Left renal cortex interstitium (tissue), 4 donors: ENCODE data around the gene RYR3. TPM values are rescaled to one million over a fixed set of nuclear protein-coding genes. Genes with fewer than 3 reads are reported as not detected.
"Not testable (repeated sequence)": the region's sequence is repeated elsewhere in the genome, so short reads cannot be mapped to it uniquely, and the experiment has no call there.

Experiments used
- DNase-seq, 4 donors: peaks; one replicate each; pipeline ENCODE4 v3.0.0-alpha.2; 2013; ENCODE audit warnings: low read depth in 4 of 4, low spot score in 2 of 4, missing footprints in 1 of 4
- polyA plus RNA-seq, 4 donors: library from polyadenylated mRNA; unstranded; fragments of 120-200 nt; gene quantifications; one replicate each; pipeline ENCODE4 v1.2.1, GENCODE V29; 2013; ENCODE audit not compliant: insufficient read length in 4 of 4

Gene RYR3
- polyA plus RNA-seq, 4 donors: 2.5 to 16.7 (median 10.1) TPM

GRCh38 chr15:33561407-33561806 is 250.6 kb downstream of the RYR3 start:
- DNase-seq: no peak

- DNase-seq: no peak
Measured at GRCh38 chr15:33561967-33562366, 251.2 kb downstream of the RYR3 start.

DNA sequence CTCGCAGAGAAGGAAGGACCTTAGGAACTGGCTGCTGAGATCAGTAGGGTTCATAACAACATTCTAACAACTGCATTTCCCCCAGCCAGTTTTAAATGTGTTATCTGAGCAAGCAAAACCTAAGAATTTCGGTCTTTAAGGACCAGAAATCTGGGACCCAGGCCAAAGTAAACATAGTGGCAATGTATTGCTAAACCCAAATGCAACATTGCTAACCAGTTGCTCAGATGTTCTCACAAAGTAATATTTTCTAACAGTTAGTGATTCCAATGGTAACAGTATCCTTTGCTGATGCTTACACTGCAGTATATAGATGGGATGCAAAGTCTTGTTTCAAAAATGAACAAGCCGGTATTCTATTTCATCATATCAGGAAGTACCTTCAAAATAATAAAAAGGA is 254.3 kb downstream of the RYR3 start:
- DNase-seq: no peak

DNA sequence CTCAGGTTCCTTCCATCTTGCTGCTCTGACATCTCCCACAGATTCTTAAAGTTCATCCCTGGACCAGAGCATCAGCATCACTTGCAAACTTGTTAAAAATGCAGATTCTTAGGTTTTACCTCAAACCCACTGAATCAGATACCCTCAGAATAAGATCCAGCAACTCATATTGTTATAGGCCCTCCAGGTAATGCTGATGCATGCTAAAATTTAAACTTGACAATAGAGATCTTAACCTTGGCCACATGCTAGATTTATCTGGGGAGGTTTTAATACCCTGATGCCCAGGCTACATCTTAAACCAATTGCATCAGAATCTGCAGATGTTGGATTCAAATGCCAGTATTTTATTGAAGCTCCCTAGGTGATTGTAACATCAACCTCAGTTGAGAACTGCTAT is 256.9 kb downstream of the RYR3 start:
- no peak for DNase-seq

- DNase-seq: no peak
Measured at GRCh38 chr15:33569036-33569435, 258.3 kb downstream of the RYR3 start.

DNA sequence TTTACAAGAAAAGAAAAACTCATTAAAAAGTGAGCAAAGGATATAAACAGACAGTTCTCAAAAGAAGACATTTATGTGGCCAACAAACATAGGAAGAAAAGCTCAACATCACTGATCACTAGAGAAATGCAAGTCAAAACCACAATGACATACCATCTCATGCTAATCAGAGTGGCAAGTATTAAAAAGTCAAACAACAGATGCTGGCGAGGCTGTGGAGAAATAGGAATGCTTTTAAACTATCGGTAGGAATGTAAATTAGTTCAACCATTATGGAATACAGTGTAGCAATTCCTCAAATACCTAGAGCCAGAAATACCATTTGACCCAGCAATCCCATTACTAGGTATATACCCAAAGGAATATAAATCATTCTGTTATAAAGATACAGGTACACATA is 267.1 kb downstream of the RYR3 start:
- not testable (repeated sequence) for DNase-seq

DNA sequence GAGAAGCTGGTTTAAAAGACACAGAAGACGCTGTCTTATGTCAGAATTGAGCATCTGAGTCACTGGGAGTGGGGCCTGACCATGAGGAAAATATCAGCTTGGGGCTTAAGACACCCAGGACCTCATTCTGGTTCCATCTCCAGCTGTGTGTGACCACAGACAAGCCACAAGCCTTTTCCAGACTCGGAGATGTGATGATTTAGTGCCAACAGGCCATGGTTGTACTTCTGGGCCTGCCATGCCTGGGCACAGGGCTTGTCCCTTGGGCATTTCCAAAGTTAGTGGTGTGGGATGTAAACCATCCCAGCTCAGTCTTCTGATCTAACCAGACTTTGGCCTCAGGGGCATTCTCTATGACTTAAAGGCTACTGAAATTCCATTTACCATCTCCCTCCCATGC is 269.8 kb downstream of the RYR3 start:
- DNase-seq: no peak

GRCh38 chr15:33581032-33581431 is 270.3 kb downstream of the RYR3 start:
- no peak for DNase-seq

- DNase-seq: no peak
Measured at GRCh38 chr15:33584797-33585196, 274.0 kb downstream of the RYR3 start.

DNA sequence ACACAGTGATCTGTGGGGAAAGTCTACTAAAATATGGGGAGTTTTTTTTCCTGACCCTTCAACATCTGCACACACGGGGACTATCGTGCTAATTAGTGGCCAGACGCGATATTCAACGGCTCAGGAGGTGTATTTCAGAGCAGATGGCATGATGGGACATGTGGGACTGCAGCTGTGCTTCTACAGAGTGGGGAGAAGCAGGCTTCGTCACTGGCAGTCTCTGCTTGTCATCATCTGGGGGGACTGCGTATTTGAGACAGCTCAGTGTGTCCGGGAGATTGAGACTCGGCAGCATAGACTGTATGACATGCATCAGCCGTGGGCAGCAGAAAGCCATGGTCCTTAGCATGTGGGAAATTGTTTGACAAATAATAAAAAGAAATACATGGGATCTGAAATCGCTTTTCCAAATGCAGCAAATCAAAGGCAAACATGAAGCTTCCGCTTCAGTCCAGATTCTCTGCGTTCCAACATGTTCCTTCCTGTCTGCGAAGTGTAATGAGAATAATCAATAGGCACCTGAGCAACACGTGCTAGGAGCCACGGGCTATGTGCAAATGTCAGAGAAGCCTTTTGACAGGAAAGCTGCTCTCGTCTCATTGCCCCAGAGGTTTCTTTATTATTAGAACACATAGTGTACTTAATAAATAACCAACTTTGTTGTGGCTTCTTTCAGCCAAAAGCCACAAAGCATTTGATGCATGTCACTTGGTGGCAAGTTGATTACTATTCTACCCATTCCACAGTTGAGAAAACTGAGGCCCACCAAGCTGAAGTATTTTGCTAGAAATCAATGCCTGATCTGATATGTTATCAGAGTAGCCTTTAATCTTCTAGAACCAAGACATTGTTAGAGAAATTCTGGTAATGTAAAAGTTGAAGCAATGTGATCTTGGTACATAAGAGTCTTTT is 276.3 kb downstream of the RYR3 start:
- DNase-seq: no peak

GRCh38 chr15:33587773-33588172 is 277.0 kb downstream of the RYR3 start:
- DNase-seq: no peak

GRCh38 chr15:33592864-33593263 is 282.1 kb downstream of the RYR3 start:
- no peak for DNase-seq

- not testable (repeated sequence) for DNase-seq
Measured at GRCh38 chr15:33598382-33598781, 287.6 kb downstream of the RYR3 start.

DNA sequence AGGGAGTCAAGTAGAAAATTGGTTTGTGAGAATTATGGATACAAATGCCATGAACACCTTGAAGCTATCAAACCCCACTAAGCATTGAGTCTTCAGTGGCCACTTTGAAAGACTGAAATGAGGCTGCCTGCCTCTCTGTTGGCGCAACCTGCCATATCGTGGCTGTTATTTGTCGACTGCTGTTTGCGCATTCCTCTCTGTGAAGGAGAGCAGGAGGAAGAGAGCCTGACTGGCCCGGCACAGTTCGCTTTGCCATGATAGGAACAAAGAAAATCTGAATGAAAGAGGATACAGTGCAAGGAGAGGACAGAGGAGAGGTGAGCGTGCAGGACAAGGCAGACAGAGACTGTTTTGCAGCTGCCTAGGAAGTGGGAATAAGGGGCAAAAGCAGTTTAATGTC is 289.4 kb downstream of the RYR3 start:
- no peak for DNase-seq

- DNase-seq: no peak
Measured at GRCh38 chr15:33601461-33601860, 290.7 kb downstream of the RYR3 start.

GRCh38 chr15:33608714-33609113 is 297.9 kb downstream of the RYR3 start:
- DNase-seq: no peak

GRCh38 chr15:33612721-33613304 is 302.0 kb downstream of the RYR3 start:
- no peak for DNase-seq

DNA sequence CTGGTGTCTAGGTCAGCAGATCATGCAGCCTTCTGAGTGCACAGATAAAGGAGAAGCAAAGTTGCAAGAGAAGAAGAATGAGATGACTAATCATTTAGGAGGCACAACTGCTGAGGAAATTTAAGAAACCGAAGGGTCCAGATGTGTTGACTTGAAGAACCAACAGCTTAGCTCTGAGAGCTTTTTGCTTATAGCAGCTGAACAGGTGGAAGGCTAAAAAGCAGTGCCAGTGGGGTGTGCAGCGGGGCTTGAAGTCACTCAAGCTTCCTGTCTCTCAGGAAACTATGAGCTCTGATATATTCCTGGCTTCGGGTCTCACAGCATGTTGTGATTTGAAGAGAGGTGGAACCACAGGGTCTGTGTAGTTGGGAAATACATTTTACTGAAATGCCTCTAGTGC is 305.7 kb downstream of the RYR3 start:
- DNase-seq: no peak

DNA sequence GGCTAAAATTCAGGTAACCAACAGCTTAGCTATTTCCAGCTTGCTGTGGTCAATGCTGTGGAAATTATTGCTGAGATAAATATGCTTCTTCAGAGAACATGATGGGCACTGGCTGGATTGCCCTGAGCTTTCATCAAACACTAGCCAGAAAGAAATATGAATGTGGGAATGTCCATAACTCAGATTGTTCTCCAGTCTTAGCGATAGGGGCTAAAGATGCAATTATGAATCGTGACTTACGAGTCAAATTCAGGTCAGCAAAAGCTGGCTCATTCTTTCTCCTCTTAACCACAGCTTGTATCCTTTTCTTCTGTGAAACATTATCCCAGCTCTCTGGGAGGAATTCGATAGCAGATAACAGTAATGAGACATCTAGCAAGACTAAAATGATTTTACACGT is 307.6 kb downstream of the RYR3 start:
- DNase-seq: no peak

- no peak for DNase-seq
Measured at GRCh38 chr15:33621141-33621540, 310.4 kb downstream of the RYR3 start.

GRCh38 chr15:33623010-33623409 is 312.2 kb downstream of the RYR3 start:
- no peak for DNase-seq

DNA sequence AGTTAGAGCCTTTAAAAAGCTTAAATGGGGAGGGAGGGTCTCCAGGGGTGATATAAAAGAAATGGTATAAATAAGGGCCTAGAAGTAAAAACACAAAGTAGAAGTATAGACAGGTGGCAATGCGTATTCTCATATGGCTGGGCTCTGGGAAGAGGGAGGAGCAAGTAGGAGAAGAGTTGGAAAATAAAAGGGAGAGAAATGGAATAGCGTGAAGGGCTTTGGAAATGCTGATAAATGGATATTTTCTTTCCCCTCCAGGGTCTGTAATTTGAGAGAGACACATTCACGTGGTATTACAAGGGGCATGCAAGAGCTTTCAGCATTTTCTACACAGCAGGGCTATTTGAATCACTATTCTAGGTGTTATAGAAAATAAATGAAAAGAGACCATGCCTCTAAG is 313.7 kb downstream of the RYR3 start:
- no peak for DNase-seq
